A673 (cell line): Measurements from ENCODE around the gene TMEM45B.

Experiments used
- CTCF ChIP-seq: fragments of 300-800, 200-600 bp; sonication (generic); conservative IDR thresholded peaks from 2 replicates; pipeline ENCODE4 v1.5.1; 2017; ENCODE audit warnings: low read depth, mild to moderate bottlenecking, antibody characterized with exemption, low read length, moderate library complexity, mixed read lengths
- EZH2 ChIP-seq: fragments of 200-600 bp; sonication (generic); IDR thresholded peaks from 2 replicates; pipeline ENCODE4 v1.6.1; 2017; ENCODE audit warnings: borderline replicate concordance, low read depth, mild to moderate bottlenecking, mixed read lengths, antibody characterized with exemption, low read length; ENCODE audit not compliant: poor library complexity, severe bottlenecking

- TF ChIP-seq CTCF, result no peak
- no peak for TF ChIP-seq EZH2
Observed at GRCh38 chr11:129896062-129896461, 80.4 kb downstream of the TMEM45B start.
